CD4-positive, alpha-beta T cell treated with Interleukin-17A for 1 hour (primary cell): ENCODE data around the gene MYO7B.

Source experiments
- DNase-seq: peaks from one replicate; pipeline ENCODE4 v3.0.0-alpha.2; 2020

MYO7B gene

DNA sequence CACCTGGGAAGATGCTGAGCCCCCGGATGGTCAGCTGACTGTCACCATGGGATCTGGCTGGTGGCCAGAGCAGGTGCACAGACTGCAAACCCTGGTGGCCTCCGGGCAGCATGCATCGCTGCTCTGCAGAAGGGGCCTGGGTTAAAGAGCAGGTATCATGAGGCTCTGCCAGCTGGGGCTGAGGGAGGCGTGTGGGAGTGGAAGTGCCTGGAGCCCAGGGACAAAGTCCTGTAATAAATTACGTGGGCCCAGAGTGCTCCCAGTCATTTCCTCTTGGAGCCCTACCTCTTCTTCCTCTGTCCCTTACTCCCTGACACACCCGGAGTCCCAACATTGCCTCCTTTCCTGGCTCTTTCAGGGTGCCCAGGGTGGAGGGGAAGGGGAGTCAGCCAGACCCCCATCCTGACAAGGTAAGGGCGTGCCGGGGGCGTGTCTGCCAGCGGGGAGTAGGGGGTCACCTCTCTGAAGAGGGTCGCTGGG is at the start of gene MYO7B:
Gene MYO7B, plus strand, starts transcription at position 262 of the 480 bp plus-strand sequence. CDS start 24,040 bp downstream, outside the sequence.
- no peak for DNase-seq

DNA sequence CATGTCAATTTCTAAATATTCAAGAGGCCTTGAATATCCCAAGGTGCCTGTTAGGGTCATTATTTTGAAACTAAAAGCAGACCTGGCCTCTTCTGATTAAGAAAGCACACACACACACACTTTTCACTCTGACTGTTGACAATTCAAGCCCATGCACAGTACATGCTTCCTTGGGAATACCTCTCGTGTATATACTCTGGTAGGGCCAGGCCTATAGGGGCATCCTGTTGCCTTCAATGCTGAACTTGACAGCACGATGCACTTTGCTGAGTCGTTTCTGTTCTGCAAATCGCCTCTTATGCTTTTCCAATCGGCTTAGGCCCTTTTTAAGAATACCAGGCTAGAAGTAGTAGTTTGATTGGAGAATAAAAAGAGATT is 49.8 kb upstream of the MYO7B start:
- DNase-seq: no peak

DNA sequence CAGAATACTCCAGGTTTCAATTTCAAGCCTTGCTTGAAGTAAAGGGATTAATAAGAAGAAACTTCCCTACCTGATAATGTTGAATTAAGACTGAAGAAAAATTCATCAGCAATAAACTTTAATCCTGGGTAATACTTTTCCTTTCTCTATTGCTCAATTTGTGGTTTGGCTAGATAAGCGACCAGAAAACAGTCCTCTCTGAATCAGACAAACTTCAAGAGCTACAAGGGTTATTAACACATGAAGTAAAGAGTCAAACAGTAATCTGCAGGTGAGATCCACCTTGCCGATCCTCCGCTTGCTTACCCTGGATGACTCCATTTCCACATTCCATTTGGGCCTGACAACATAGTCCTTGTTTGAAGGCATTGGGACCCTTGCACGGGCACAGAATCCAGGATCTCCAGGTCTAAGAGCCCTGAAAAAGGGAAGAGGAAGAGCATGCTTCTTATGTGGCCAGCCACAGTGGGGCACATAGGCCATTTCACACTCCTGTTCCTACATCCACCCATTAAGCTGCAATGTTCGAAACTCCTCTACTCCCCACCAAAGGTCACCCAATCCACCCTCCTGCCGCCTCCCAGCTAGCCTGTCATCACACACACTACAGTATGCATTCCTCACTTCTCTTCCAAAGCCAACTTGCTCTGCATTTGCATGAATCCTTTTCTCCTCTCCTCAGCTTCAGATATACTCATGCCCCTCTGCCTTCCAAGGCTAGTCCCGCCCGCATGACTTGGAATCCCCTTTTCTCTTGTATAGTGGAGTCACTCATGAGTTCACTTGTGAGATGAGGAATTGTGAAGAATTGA is 49.0 kb upstream of the MYO7B start:
- no peak for DNase-seq

DNA sequence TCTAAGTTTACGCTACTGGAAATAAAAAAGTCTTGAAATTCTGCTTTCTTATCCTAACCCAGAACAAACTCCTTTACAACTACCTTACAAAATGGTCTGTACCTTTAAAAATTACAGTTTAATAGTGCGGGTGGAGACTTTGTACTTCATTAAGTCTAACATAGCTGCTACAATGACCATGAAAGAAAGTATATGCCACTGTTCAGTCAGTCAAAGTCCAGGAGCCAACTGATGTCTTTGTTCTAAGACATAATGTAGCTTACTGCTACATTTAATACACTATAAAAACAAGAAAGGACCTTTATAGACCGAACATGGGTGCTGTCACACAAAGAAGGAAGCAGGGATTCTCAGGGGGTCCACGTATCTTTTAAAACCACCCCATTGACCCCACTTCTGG is 45.2 kb upstream of the MYO7B start:
- DNase-seq: no peak

DNA sequence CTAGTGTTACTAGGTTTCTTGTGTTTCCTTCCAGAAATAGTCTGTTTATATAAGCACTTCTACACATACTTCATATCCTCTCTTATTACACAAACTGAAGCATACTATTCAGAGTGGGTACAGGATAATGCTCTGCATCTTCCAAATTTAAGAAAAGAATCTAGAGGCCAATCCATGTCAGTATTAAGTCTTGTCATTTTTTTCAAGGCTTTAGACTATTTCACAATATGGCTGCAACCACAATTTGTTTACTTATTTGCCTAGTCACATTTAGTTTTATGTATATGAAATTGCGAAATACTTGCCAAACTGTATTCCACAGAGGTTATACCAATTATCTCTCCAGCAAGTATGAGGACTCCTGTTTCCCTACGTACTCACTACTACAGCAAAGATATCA is 37.1 kb upstream of the MYO7B start:
- no peak for DNase-seq

DNA sequence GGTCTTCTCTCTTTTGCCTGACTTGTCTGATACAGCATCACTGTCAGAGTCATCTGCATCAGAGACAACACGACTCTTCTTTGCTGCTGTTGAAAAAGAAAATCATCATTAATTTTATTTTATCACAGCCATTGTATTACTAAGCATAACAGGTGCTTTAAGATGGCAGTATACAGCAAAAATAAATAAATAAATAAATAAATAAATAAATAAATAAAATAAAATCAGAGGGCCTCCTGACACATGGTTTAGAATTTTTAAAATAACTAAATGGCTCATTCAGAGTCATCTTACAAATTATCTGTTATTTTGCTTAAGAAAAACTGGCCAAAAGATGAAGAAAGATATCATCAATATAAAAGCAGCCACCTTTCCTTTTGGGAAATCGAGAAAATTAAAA is 32.0 kb upstream of the MYO7B start:
- no peak for DNase-seq

DNA sequence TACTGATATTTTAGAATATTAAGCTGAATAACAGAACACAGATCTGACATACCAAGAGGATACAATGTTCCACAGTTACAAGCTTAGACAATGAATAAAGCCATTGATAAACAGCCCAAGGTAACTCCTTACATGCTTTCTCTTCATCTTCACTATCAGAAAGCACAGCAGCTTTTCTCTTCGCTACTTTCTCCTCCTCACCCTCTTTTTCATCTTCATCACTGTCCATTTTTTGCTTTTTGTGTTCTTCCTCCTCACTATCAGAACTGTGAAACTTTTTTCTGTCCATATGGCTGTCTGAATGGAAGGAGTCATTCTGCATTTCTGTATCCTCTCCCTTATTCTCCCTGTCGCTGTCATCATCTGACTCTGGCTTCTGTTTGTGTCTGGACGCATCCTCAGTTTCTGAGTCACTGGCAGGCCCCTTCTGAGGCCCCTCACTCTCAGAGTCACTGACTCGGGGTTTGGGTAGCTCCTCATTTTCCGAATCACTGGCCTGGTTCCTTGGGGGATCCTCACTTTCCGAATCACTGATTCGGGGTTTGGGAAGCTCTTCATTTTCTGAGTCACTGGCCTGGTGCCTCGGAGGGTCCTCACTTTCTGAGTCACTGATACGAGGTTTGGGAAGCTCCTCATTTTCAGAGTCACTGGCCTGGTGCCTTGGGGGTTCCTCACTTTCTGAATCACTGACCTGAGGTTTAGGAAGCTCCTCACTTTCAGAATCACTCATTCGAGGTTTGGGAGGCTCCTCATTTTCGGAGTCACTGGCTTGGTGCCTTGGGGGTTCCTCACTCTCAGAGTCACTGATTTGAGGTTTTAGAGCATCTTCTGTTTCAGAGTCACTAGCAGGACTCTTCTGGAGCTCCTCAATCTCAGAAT is 30.7 kb upstream of the MYO7B start:
- DNase-seq: no peak

DNA sequence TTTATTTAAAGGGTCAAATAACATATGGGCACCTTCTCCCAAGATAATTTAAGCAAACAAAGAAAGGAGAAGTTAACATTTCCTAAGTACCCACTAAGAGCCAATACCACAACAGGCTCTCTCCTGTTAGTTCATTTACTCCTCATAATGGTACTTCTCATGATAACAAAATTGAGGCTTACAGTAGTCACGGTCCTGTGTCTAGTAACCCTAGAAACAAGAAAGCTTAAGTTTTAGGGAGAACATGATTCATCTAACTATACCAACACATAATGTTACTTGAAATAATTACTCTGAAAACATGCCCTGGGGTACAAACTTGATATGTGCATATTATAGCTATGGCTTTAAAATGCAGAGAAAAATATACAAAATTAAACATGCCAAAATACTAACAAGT is 29.0 kb upstream of the MYO7B start:
- DNase-seq: no peak

DNA sequence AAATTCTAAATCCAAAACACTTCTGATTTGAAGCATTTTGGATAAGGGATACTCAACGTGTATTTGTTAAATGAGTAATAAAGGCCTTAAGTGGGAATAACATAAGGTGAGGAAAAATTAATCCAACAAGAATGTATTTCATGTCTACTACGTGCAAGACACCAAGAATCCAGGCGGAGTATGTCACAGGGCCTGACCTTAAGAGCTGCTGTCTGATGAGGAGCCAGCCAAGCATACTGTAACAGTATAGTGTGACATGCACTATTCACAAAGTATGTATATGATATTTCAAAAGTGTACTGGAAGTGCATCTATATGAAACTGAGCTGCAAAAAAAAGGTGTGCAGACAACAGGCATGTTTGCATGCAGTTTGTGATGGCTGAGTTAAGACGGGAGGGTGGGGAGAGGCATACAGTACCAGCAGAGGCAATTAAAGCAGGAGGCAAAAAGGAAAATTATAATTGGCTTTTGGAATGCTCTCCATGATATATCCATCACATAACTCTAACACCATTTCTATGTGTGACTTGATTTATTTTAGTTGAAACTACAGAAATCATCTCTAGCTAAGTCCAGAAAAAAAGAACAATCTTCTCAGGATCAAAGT is 27.4 kb upstream of the MYO7B start:
- no peak for DNase-seq

DNA sequence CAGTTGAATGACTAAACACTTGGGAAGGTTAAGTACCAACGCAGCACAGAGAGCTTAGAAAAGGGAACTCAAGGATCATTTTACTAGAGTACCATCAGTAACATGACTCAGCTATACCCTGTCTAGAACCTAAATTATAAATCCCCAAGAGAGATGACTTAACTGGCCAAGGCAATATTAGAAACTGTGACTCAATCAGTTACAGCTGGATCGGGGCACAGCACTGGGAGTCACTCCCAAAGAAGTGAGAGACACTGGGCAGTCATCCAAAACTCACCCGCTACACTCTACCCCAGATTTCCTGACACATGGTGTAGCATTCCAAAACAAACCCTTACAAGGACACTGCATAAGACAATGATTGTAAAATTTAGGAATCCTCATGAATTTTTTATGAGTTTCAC is 26.9 kb upstream of the MYO7B start:
- DNase-seq: no peak

DNA sequence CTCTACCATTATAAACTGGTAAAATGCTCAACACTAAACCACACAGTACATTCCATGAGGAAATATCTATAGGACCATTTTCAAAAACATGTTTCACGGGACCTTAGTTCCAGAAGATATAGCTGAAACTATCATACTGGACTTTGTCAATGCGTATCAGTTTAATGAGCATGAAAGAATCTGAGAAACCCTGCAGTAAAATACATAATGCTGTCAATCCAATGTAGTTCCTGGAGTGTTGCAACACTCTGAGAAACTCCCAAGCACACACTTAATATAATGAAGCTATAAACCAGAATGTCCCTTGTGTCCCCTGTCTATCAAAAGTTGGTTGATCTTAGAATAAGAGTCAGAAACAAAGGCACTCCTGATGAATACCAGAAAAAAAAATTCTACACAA is 25.4 kb upstream of the MYO7B start:
- DNase-seq: no peak

DNA sequence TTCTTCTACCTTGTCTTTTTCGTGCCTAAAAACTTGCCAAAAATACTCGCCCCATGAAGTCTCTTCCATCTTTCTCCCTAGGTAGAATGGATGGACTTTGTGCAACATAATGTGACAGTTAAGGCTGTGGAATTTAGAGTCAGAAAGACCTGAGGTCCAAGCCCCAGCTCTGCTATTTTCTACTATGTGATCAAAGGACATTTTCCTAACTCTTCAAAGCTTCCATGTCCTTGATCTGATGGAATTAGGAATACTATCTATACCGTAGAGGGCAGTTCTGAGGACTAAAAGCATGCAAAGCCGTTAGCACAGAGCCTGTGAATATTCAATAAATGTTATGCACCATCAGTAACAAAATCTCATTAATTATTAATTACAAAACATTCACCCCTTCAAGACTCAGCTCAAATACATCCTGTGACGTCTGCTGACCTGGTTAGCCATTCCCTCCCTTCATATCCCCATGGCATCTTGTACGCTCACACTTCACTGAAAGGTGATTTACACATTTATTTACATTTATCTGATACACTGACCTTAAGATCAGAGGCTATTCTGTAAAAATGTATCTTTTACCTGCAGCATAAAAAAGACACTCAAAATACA is 24.3 kb upstream of the MYO7B start:
- DNase-seq: no peak

DNA sequence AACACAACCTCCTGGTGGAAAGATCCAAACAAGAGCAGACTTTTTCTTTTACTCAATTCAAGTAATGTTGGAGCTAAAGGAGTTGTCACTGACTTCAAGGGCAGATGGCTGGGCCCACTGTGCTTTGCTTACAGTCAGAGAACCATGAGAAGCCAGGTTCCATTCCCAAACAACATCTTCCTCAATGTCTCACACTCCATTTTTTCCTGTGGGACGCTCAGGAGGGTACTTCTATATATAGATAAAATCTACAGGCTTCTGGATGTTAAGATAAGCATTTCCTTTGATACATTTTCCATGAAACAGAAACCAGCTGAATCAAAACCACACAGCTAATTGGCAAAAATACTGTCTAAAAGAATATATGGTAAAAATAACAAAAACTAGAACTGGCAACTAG is 23.6 kb upstream of the MYO7B start:
- DNase-seq: no peak

DNA sequence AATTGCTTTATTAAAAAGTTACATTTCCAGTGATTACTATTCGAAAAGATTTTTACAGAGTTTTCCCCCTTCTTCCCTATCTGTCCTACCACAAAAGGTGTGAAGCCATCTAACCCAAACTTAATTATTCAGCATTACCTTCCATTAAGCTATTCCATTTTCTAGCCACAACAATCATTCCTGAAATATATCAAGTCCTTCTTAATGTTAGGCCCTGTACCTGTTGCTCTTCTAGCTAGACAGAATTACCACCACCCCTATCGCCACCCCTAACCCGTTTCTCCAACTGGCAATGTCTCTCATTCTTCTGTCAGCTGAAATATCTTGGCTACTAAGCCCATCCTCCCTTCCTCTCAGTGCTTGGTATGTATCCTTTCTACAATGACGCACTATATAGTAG is 23.1 kb upstream of the MYO7B start:
- no peak for DNase-seq

DNA sequence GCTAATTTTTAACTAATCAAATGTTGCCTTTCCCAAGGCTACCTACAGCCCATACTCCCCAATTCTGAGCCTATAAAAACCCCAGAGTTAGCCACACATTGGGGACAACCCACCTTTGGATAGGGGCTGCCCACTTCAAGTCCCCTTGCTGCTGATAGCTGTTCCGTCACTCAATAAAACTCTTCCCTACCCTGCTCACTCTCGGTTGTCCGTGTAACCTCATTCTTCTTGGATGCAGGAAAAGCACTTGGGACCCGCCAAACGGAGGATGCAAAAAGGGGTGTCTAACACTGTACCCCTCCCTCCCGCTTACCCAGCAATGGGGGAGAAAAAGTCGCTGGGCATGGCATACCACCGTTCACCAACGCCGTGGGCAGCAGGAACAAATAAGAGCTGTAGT is 21.4 kb upstream of the MYO7B start:
- no peak for DNase-seq

DNA sequence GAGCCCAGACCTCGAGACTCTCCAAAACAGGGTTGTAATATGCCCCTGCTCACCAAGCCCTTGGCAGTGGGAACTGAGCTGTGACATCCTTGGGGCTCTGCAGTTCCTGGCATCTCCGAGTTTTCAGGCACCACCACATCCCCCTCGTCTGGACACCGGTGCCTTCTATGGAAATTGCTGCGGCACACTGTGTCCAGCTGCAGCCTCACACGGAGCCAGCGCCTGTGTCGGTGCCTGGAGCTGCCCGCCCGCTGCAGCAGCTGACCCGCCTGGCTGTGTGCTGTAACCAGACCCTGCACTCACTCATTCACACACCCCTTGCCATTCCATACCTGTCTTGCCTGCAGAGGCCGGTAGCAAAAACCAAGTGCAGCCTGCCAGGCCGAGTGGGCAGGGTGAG is 21.0 kb upstream of the MYO7B start:
- no peak for DNase-seq

DNA sequence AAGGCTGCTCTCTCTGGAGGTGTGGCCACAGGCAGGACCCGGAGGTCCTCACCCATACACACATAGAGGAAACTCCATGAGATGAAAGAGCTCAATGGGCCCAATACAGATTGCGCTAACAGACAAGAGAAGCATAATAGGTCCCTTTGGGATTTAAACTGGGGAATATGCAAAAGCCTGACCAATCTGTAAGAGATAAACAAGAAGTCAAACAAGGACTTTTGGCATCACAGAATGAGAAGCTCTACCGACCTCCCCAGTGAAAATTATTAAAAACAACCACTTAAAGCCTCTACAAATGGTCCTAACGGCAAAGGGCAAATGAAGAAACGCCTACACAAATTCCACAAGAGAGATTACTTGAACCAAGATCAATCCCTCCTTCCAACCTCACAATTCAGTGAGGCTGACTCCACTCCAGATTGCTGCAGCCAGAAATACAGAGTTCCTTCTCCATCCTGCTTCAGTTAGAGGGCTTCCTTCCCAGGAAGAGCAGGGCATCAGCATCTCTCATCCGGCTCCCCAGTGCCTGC is 20.0 kb upstream of the MYO7B start:
- no peak for DNase-seq

DNA sequence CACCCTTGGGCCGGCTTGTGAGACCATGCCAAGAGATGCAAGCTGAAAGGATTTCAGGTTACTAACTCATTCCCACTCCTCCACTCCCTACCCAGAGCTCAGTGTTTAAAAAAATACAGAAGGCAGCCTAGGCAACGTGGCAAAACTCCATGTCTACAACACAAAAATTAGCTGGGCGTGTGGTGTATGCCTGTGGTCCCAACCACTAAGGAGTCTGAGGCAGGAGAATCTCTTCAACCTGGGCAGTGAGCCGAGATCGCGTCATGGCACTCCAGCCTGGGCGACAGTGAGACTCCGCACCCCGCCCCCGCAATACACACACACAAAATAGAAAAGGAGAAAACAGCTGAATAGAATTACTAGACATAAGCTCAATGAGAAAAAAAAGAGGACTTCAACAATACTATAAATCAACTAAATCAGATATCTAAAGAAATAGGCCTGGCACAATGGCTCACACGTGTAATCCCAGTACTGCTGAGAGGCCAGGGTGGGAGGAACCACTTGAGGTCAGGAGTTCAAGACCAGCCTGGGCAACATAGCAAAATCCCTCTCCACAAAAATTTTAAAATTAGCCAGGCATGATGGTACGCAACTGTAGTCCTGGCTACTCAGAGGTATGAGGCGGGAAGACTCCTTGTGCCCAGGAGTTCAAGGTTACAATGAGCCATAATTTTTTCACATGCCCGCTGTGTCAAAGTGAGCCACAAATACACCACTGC is 19.3 kb upstream of the MYO7B start:
- DNase-seq: no peak

DNA sequence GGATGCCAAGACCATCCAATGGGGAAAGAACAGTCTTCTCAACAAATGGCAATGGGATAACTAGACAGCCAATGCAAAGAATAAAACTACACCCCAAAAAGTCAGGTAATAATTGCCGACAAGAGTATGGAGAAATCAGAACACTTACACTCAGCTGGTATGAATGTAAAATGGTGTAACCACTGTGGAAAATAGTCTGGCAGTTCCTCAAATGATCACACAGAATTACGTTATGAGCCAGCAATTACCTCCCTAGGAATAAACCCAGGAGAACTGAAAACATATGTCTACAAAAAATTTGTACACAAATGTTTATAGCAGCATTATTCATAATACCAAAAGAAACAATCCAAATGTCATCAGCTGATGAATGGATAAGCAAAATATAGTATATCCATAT is 18.0 kb upstream of the MYO7B start:
- no peak for DNase-seq

DNA sequence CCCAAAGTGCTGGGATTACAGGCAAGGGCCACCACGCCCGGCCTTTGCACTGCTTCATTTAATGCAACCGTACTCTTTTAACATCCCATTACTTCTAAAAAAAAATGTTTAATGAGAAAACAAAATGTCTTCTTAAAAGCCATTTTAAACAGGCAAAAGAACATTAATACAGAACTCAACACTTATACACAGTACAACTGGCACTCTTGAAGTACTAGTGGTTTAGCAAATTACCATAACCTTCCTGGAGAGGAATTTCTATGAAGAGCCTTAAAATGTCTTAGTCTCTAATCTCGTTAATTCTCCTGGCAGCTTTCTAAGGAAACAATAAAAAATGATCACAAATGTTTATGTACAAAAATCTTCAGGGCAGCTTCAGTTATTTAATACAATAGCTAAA is 15.1 kb upstream of the MYO7B start:
- DNase-seq: no peak

DNA sequence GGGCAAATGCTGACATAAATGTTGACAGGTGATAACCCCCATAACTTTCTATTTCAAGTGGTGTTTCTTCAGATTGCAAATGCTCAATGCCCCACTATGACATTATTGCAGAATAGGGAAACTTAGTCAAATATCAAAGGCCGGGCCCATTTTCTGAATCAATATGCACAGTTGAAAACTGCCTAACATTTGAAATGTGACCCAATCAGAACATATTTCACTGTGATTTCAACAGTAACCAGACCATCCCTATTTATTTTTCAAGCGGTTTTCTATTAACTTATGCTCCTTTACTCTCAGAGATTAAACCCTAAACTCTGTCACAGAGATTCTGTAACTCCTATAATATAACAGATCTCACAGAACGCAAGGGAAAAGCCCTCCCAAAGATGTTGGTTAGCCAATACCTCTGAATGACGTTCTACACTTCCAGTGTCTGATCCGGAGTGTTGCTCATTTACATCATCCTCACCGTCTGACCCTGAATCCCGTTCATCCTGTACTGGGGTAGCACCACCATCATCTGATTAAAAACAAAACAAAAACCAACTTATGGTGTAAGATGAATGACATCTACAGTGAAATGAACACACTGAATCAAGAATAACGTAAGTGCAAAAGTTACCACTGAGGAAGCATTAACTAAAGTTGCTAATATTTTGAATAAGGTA is 12.1 kb upstream of the MYO7B start:
- no peak for DNase-seq
